GM19372 (cell line): ENCODE results near the gene ZSWIM8.
"Not testable (repeated sequence)": the region's sequence is repeated elsewhere in the genome, so short reads cannot be mapped to it uniquely, and the experiment has no call there.

Experiments
- ATAC-seq: cut with Tn5 transposase; IDR thresholded peaks from one replicate; pipeline ENCODE4 v1.9.1; 2021; ENCODE audit warnings: mild to moderate bottlenecking, low read depth, moderate library complexity; ENCODE audit not compliant: unreplicated experiment

ZSWIM8 gene

DNA sequence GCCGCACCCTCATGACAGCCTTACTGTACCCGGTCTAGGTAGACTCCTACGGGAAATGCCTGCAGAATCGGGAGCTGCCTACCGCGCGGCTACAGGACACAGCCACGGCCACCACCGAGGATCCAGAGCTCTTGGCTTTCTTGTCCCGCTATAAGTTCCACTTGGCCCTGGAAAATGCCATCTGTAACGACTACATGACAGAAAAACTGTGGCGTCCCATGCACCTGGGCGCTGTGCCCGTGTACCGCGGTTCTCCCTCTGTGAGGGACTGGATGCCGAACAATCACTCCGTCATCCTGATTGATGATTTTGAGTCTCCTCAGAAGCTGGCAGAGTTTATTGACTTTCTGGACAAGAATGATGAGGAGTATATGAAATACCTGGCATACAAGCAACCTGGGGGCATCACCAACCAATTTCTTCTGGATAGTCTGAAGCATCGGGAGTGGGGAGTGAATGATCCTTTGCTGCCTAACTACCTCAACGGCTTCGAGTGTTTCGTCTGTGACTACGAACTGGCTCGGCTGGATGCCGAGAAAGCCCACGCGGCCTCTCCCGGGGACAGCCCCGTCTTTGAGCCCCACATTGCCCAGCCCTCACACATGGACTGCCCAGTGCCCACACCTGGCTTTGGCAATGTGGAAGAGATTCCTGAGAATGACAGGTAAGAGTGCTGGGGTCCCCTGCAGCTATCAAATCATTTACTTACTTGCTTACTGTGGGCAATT, 12.1 kb upstream of the ZSWIM8 start:
- ATAC-seq: no peak

DNA sequence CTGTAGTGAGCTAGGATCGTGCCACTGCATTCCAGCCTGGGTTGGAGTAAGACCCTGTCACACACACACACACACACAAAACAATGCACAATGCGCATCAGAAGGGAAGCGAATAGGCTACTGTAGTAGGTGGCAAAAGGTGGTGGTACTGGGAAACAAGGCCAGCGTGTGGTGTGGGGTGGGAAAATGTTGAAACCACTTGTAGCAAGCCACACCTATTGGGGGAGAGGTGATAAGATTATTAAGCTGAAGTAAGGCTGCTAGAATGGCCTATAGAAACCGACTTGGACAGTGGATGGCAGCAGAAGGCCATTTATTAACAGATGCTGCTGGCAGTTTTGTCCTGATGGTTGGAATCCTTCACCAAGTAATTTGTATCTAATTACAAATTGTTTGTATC, 10.8 kb upstream of the ZSWIM8 start:
- ATAC-seq: no peak

DNA sequence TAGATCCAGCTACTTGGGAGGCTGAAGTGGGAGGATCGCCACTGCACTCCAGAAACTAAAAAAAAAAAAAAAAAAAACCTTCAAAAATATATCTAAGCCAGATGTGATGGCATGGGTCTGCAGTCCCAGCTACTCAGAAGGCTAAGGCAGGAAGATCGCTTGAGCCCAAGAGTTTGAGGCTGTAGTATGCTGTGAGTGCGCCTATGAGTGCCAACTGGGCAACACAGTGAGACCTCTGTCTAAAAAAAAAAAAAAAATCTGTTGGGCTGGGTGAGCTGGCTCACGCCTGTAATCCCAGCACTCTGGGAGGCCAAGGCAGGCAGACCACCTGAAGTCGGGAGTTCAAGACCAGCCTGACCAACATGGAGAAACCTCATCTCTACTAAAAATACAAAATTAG, 6.4 kb upstream of the ZSWIM8 start:
- no peak for ATAC-seq

DNA sequence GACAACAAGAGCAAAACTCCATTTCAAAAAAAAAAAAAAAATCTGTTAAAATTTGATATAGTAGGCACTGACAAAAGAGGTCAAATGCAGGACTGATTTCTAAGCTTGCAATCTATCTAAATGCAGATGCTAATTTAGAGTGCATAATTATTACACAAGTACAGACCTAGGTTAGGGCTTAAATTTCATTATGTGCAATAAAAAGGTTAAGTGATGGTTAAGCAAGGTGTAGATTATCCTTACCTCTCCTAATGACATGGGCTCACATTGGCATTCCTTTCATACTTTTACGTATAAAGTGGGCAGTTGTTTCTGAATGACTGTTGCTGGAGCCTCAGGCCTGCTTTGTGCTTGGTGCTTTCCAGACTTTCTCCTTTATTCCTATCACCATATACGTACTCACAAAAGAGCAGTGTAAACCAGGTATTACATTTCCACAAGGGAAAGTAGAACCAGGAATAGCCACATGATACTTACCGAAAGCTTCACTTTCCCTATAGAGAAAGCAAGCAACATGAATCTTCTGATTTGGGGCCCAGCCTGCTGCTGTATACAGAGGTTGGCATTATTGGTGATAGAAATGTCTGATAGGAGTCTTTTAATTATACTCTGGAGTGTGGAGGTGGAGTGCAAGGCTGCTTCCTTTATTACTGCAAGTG, 5.7 kb upstream of the ZSWIM8 start:
- ATAC-seq: no peak

DNA sequence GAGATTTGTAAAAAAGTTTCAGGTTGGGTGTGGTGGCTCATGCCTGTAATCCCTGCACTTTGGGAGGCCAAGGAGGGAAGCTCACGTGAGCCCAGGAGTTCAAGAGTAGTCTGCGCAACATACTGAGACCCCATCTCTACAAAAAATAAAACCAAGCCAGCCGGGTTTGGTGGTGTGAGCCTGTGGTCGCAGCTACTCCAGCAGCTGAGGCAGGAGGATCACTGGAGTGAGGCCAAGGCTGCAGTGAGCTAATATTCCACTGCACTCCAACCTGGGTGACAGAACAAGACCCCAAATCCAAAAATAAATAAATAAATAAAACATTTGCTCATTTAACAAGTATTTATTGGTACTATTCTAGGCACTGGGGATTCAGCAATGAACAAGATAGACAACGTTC, 5.1 kb upstream of the ZSWIM8 start:
- ATAC-seq: no peak

DNA sequence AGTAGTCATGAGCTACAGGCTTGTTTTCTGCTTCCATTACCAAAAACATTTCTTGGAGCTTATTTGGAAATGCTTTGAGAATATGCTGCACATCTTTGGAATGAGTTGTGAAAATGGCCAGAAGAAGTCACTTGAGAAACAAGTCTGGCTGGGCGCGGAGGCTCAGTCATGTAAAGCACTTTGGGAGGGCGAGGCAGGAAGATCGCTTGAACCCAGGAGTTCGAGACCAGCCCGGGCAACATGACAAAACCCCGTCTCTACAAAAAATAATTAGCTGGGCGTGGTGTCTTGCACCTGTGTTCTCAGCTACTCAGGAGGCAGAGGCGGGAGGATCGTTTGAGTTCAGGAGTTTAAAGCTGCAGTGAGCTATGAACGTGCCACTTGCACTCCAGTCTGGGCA, 4.4 kb upstream of the ZSWIM8 start:
- ATAC-seq: no peak

DNA sequence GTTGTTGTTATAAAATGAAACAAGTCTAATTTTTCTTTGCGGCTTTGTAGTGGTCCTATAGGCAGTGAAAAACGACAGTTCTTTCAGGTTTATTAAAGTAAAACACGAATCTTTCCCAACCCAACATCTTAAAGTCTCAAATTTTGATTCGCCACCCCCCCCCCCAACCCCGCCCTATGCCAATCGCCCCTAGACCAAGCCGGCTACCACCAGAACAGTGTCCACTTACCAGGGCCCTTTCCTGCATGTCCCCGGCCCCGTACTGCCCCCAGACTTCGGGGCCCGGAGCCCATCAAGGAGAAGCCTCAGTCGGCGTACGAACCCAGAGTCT, 3.9 kb upstream of the ZSWIM8 start:
- no peak for ATAC-seq

DNA sequence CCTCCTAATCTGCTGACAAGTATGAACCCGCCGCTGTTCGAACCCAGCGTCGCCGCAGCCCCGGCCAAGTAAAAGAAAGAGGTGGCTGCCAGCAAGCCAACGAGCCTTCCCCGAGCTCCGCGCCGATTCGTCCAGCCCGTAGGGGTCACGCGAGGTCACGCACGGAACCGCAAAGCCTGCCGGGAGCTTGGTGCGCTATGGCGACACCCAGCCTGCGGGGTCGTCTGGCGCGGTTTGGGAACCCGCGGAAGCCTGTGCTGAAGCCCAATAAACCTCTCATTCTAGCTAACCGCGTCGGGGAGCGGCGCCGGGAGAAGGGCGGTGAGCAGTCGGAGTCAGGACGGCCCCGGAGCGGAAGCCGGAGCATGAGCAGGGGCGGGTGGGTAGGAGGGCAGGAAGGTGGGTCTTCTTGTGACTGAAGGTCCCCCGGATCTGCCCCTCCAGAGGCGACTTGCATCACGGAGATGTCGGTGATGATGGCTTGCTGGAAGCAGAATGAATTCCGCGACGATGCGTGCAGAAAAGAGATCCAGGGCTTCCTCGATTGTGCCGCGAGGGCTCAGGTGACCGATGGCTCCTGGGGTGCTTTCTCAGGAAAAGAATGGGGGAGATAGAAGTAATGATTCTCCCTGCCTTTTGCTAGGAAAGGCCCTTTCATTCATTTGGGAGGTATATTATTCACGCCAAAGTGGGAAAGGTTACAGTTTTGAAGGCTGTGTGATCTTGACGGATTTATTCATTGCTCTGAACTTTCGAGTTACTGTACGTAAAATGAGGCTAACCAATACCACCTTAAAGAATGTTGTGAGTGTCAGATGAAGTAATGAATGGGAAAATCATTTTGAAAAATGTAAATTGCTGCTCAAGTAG, 3.3 kb upstream of the ZSWIM8 start, which contains the start of gene CHCHD1:
TSS of gene CHCHD1 (plus strand) at position 170 of the 870 bp plus-strand sequence. CDS start at position 198, 28 bp downstream.
- peak; percentile 45 for ATAC-seq

DNA sequence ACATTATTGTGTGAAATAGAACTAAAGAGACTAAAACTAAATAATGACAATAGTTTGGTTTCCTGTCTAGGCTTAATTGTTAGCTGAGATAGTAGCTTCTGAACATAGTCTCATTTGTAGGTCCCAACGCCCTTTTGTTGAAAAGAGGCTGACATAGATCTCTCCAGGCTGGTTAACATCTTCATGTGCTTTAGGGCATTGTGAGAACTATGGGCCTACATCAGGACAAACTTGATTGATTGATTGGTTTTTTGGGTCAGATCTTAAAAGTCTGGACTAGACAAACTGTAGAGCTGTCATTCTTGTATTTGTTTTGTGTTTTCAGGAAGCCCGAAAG, 2.7 kb upstream of the ZSWIM8 start:
- ATAC-seq: no peak

DNA sequence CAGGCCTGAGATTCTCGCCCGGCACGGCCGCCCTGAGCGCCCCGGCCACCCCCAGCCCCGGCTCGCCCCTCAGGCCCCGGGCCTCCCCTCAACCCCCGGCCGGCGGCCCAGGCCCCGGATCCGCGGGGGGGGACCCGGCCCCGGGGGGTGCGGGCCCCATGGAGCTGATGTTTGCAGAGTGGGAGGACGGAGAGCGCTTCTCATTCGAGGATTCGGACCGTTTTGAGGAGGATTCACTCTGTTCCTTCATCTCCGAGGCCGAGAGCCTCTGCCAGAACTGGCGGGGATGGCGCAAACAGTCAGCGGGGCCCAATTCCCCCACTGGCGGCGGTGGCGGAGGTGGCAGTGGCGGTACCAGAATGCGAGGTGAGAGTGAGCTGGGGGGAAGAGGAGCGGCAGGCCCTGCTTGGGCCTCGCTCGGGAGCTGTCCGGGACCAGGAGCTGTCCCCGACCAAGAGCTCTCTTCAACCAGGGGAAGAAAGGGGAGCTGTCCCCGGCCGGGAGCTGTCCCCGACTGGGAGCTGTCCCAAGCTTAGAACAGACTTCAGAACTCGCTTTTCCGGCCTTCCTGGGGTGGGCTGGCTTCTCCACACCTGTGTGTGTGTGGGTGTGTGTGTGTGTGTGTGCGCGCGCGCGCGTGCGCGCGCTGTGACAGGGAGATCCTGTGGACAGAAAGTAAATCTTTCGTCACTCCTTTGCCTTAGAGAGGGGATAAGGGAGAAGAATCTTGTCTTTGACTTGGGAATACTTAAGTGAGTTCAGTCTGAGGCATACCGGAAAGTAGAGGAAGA, 510 bp downstream of the ZSWIM8 start:
- peak; percentile 19 for ATAC-seq

DNA sequence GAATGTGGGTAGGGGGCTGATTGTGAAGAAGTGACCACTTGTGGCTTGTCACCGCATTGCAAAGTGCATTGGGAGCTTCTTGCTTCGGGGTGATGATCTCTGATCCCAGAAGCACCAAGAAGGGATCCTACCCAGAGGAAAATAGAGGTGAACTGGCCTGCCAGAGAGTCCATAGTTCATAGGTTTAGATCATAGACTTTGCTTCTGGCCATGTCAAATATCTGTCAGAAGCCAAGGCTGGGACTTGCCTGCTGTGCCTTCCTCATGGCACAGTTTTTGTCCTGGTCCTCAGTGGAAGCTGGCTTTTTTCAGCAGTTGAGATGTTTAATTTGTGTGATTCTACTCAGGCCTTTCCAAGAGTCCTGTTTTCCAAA, 1.1 kb downstream of the ZSWIM8 start:
- no peak for ATAC-seq

DNA sequence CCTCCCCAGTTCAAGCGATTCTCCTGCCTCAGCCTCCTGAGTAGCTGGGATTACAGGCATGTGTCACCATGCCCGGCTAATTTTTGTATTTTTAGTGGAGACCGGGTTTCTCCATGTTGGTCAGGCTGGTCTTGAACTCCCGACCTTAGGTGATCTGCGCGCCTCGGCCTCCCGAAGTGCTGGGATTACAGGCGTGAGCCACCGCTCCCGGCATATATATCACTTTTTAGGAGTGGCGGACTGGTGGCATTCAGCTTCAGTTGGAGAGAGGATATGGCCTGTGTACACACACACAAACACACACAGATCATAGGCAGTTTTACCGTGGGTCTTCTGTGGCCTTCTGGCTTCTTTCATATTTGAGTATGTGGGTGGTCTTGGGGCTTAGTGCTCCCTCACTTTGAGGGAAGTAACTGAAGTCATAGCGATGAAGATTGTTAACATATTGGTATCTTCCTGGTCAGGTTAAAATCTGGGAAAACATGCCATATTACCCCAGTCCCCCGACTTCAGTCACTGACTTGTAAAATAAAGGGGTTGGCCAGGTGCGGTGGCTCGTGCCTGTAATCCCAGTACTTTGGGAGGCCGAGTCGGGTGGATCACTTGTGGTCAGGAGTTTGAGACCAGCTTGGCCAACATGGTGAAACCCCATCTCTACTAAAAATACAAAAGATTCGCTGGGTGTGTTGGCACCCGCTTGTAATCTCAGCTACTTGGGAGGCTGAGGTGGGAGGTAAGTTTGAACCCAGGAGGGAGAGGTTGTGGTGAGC, 1.8 kb downstream of the ZSWIM8 start:
- ATAC-seq: not testable (repeated sequence)

DNA sequence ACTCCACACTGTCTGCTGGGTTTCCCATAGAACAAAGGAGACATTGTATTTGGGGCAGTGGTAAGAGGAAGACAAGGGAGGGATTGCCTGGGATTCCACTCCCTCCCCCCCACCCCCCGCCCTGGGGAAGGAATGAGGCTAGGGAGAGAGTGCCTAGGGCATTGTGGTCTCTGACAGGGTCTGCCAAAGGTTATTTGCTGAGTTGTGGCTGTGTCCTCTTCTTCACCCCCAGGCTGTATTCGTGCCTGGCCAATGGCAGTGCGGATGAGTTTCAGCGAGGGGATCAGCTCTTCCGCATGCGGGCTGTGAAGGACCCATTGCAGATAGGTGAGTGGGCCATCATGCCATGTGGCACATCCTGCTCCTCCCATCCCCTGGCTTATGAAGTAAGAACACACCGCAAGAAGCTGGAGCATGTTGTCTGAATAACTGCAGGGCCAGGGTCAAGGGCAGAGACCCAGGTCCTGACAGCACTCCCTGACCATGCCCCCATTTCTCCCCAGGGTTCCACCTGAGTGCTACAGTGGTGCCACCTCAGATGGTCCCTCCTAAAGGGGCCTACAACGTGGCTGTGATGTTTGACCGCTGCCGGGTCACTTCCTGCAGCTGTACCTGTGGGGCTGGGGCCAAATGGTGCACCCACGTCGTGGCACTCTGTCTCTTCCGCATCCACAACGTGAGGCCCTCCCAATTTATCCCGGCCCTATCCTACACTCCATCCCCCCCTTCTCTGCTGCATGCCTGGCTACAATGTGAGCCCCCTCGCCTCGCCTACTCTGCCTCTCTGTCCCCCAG, 3.7 kb downstream of the ZSWIM8 start:
- no peak for ATAC-seq

DNA sequence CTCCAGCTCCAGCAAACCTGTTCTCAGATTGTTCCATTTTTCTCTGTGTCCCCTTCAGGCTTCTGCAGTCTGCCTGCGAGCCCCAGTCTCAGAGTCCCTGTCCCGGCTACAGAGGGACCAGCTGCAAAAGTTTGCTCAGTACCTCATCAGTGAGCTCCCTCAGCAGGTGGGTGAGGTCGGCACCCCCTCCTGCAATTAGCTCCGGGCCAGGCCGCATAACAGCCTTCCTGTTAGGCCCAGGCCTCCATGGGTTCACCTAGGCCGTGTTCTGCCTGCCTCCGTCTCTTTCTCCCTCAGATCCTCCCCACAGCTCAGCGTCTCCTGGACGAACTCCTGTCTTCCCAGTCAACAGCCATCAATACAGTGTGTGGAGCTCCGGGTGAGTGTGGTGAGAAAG, 4.3 kb downstream of the ZSWIM8 start:
- ATAC-seq: no peak

DNA sequence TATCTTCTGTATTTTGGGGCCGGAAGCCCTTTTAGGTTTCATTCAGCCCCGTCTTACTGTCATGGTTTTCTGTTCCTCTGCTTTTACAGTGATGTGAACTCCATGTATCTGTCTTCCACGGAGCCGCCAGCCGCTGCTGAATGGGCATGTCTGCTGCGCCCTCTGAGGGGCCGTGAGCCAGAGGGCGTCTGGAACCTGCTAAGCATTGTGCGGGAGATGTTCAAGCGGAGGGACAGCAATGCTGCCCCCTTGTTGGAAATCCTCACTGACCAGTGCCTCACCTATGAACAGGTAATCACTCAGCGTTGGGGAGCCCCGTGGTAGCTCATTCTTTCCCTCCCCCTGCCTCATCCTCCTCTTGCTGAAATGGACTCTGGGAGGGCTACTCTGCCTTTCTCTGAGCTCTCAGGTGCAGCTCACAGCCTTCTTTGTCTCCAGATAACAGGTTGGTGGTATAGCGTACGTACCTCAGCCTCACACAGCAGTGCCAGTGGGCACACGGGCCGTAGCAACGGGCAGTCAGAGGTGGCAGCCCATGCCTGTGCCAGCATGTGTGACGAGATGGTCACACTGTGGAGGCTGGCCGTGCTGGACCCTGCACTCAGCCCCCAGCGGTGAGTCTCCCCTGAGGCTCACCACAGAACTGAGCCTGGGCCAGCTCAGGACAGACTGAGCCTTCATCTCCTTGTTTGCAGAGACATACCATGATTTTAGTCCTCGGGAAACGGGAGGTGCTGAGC, 5.7 kb downstream of the ZSWIM8 start:
- no peak for ATAC-seq

DNA sequence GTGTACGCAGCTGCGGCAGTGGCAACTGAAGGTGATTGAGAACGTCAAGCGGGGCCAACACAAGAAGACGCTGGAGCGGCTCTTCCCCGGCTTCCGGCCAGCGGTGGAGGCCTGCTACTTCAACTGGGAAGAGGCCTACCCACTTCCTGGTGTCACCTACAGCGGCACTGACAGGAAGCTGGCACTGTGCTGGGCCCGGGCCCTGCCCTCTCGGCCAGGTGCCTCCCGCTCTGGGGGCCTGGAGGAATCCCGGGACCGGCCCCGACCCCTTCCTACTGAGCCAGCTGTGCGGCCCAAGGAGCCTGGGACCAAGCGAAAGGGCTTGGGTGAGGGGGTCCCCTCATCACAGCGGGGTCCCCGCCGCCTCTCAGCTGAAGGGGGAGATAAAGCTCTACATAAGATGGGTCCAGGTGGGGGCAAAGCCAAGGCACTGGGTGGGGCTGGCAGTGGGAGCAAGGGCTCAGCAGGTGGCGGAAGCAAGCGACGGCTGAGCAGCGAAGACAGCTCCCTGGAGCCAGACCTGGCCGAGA, 6.5 kb downstream of the ZSWIM8 start:
- ATAC-seq: no peak

DNA sequence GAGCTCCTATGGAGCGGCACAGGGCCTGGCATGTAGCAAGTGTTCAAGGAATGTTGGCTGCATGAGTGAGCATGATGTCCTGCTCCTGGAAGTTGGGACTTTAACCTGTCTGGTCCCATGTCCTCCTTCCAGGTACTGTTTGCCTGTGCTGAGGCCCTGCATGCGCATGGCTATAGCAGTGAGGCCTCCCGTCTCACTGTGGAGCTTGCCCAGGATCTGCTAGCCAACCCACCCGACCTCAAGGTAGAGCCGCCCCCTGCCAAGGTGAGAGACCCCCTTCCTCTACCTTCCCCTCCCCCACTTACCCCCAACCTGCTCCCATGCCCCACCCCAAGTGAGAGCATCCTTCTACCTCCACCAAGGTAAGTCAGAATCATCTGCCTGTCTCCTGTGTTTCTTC, 8.1 kb downstream of the ZSWIM8 start:
- ATAC-seq: no peak

DNA sequence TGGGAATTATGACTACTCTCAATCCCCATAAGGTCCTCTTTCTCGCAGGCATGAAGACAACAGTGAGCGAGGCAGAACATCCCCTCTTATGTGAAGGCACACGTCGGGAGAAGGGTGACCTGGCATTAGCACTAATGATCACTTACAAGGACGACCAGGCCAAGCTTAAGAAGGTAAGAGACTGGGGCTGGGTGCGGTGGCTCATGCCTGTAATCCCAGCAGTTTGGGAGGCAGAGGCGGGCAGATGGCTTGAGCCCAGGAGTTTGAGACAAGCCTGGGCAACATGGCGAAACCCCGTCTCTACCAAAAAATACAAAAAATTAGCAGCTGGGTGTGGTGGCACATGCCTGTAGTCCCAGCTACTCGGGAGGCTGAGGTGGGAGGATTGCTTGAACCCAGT, 10.1 kb downstream of the ZSWIM8 start:
- ATAC-seq: not testable (repeated sequence)
